ENCODE results near the gene C1QTNF7.

The C1QTNF7 gene

DNA sequence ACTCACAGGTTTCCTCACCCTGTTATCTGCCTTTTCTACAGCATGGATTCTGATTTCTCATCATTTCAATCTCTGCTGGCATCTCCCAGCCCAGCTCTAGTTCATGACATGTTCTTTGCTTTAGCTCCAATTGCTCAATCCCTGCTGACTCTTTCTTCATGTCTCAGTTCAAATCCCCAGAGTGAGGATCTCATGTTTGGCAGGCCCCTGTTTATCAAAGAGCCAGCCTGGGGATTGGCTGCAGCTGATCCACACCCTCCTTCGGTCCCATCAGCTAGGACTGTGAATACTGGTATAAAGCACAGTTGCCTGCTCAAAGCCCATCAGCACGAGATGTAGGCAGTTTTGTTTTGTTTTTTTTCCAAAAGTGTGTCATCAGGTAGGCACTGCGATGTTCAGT, 27.5 kb downstream of the C1QTNF7 start:
- no peak overlapping the region for H3K9ac ChIP-seq (ENCODE audit: insufficient read length)
- no peak for DNase-seq (ENCODE audit: low read depth, low spot score)
- H3K36me3 ChIP-seq (ENCODE audit: insufficient read depth, low read length) = no peaks in the 10 kb centered on the region
- TF ChIP-seq EZH2 (IDR thresholded peaks at IDR 0.05) = no peak
- TF ChIP-seq POLR2AphosphoS5 (IDR thresholded peaks at IDR 0.05; ENCODE audit: borderline replicate concordance, low read depth, low read length) = no peak
- TF ChIP-seq FOXP2 (optimal IDR thresholded peaks at IDR 0.05; ENCODE audit: control extremely low read depth, extremely low read length, insufficient read depth) = no peak
- no peak overlapping the region for H3K4me3 ChIP-seq
- H3K9me3 ChIP-seq (ENCODE audit: low read depth, low read length) = no peaks in the 10 kb centered on the region
- no peak overlapping the region for H3K27ac ChIP-seq

DNA sequence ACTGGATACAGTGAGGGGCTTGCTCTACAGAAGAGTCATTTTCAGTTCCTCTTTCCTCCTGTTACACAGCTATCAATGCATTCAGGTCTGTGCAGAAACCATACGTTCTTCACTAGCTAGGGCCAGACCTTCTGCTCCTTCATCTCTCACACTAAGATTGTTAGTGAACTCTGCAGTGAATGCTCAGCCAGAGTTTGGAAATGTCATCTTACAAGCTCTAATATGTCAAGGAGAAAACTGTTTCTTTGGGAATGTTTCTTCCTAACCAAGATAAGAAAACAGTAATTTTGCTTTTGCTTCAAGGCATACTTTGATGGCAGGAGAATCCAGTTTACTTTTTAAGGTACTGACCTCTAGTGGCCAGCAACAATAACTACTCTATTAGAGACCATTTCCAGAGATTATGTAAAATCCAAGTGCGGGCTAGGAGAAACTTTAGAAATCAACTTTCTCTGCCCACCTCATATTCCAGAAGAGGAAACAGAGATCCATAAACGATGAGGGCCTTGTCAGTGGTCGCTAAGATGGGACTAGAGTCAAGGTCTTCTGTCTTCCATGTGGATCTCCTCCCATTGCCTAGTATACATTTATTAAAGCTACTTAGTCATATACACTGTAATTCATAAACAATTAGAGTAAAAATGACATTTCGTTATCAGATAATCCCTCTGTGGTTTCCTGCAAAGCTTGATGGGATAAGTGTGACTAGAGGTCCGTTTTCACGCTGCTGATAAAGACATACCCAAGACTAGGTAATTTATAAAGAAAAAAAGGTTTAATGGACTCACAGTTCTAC, 29.8 kb downstream of the C1QTNF7 start:
- H3K4me3 ChIP-seq = peak overlapping the region; percentile 38; the same call in 1 of the 2 replicates
- no peak overlapping the region for H3K9ac ChIP-seq (ENCODE audit: insufficient read length)
- no peaks in the 10 kb centered on the region for H3K36me3 ChIP-seq (ENCODE audit: insufficient read depth, low read length)
- no peak overlapping the region for H3K27ac ChIP-seq
- DNase-seq (ENCODE audit: low read depth, low spot score) = peak; percentile 34
- no peak for TF ChIP-seq POLR2AphosphoS5 (IDR thresholded peaks at IDR 0.05; ENCODE audit: borderline replicate concordance, low read depth, low read length)
- TF ChIP-seq FOXP2 (optimal IDR thresholded peaks at IDR 0.05; ENCODE audit: control extremely low read depth, extremely low read length, insufficient read depth) = no peak
- TF ChIP-seq EZH2 (IDR thresholded peaks at IDR 0.05) = no peak
- H3K9me3 ChIP-seq (ENCODE audit: low read depth, low read length) = no peaks in the 10 kb centered on the region

DNA sequence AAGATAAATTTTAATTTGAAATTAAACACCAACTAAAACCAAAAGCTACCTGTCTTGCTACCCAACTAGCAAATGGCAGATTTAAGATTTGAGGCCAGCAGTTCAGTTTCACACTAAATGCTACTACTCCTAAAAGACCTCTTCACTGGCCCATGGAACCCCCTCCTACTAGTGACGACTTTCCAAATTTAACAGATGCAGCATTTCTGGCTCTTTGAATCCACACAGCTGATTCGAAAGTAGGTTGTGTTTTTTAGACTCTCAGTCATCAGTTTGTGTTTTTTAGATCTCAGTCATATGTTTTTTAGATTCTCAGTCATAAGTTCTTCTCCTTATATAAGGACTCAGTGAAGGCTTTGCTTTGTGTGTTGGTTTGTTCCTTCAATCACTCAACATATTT, 30.8 kb downstream of the C1QTNF7 start:
- H3K4me3 ChIP-seq = no peak overlapping the region
- H3K36me3 ChIP-seq (ENCODE audit: insufficient read depth, low read length) = no peaks in the 10 kb centered on the region
- no peak for DNase-seq (ENCODE audit: low read depth, low spot score)
- no peak overlapping the region for H3K27ac ChIP-seq
- no peaks in the 10 kb centered on the region for H3K9me3 ChIP-seq (ENCODE audit: low read depth, low read length)
- TF ChIP-seq POLR2AphosphoS5 (IDR thresholded peaks at IDR 0.05; ENCODE audit: borderline replicate concordance, low read depth, low read length) = no peak
- TF ChIP-seq EZH2 (IDR thresholded peaks at IDR 0.05) = no peak
- TF ChIP-seq FOXP2 (optimal IDR thresholded peaks at IDR 0.05; ENCODE audit: control extremely low read depth, extremely low read length, insufficient read depth) = no peak
- H3K9ac ChIP-seq (ENCODE audit: insufficient read length) = no peak overlapping the region

DNA sequence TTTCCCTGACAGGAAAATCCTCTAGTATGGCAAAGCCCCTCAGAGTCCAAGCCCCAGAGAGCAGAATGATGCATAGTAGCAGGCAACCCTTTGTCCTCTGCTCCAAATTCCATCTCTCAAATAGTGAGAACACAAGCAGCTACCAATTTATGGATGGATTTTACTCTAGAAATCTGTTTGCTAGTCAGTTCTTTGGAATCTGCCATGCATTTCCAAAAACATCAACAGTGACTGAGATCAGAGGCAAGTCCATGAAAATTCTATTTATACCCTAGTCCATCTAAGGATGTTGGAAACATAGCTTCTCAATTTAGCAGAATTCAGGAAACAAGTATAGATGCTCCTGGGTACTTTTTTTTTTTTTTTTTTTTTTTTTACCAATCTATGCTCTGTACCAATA, 31.9 kb downstream of the C1QTNF7 start:
- Histone ChIP-seq H3K4me3 (no peak overlapping the region), H3K9me3 (ENCODE audit: low read depth, low read length) (no peaks in the 10 kb centered on the region), H3K9ac (ENCODE audit: insufficient read length) (no peak overlapping the region), H3K36me3 (ENCODE audit: insufficient read depth, low read length) (no peaks in the 10 kb centered on the region), H3K27ac (no peak overlapping the region)
- no peak for DNase-seq (ENCODE audit: low read depth, low spot score)
- no peak for TF ChIP-seq FOXP2 (optimal IDR thresholded peaks at IDR 0.05; ENCODE audit: control extremely low read depth, extremely low read length, insufficient read depth)
- no peak for TF ChIP-seq POLR2AphosphoS5 (IDR thresholded peaks at IDR 0.05; ENCODE audit: borderline replicate concordance, low read depth, low read length)
- TF ChIP-seq EZH2 (IDR thresholded peaks at IDR 0.05) = no peak

DNA sequence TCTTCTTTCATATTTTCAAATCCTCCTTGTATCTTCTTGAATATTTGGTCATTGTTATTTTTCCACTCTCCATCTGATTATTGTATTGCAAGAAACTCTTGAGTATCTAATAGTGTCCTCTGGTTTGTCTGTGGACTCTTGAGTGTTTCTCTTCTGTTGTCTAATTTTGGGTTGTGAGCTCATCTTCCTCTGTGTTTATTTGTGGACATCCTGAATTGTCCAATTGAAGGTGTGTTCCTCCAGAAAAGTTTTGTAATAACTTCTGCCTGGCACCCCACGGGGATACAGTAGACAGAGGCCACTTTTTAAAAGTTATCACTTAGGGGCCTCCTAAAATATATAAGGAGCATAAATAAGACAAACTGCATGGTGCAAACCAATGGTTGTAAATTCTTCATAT, 38.8 kb downstream of the C1QTNF7 start:
- Histone ChIP-seq H3K27ac (no peak overlapping the region), H3K4me3 (no peak overlapping the region), H3K9ac (ENCODE audit: insufficient read length) (no peak overlapping the region), H3K36me3 (ENCODE audit: insufficient read depth, low read length) (no peaks in the 10 kb centered on the region), H3K9me3 (ENCODE audit: low read depth, low read length) (no peaks in the 10 kb centered on the region)
- DNase-seq (ENCODE audit: low read depth, low spot score) = no peak
- no peak for TF ChIP-seq POLR2AphosphoS5 (IDR thresholded peaks at IDR 0.05; ENCODE audit: borderline replicate concordance, low read depth, low read length)
- no peak for TF ChIP-seq EZH2 (IDR thresholded peaks at IDR 0.05)
- no peak for TF ChIP-seq FOXP2 (optimal IDR thresholded peaks at IDR 0.05; ENCODE audit: control extremely low read depth, extremely low read length, insufficient read depth)

DNA sequence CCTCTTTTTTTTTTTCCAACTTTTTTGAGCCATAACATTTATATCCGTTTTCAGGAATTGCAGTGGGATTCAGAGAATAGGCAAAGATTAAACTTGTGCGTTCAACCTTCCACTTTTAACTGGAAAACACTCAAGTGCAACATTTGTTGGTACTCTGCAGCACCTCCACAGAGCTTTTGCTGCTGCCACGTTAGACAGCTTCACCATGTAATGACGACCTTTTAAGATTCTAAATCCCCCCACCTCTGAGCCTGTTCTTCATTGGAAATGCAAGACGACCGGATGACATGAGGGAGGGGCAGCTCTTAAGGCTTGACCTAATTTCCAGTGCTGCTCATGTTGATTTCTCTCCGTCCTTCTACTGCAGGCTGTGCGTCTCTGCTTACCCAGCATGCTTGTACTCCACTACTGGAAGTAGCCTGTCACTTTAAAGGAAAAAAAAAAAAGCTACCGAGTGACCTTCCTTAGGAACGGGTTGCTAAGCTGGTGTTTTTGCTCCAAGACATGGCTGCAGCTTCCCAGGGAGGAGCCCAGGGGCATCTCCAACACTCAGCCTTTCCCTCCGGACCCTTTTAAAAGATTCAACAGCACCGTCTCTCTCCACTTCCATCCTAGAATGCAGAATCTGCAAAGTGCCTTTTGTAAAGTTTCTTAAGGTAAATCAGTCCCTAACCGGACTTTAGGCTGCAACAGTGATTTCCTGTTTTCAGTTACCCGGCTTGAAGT, 41.7 kb downstream of the C1QTNF7 start, which contains the start of gene CC2D2A:
Gene CC2D2A, plus strand, starts transcription at position 481 of the 726 bp plus-strand sequence. CDS start 6,051 bp downstream, outside the sequence.
- TF ChIP-seq FOXP2 (optimal IDR thresholded peaks at IDR 0.05; ENCODE audit: control extremely low read depth, extremely low read length, insufficient read depth) (no peak), POLR2AphosphoS5 (IDR thresholded peaks at IDR 0.05; ENCODE audit: borderline replicate concordance, low read depth, low read length) (no peak), EZH2 (IDR thresholded peaks at IDR 0.05) (no peak)
- DNase-seq (ENCODE audit: low read depth, low spot score) = no peak
- no peak within 1 kb of the TSS for H3K9ac ChIP-seq (ENCODE audit: insufficient read length)
- H3K27ac ChIP-seq = no peak within 1 kb of the TSS
- H3K36me3 ChIP-seq (ENCODE audit: insufficient read depth, low read length) = no peaks in the 10 kb centered on the region
- H3K4me3 ChIP-seq = no peak within 1 kb of the TSS
- H3K9me3 ChIP-seq (ENCODE audit: low read depth, low read length) = no peaks in the 10 kb centered on the region

DNA sequence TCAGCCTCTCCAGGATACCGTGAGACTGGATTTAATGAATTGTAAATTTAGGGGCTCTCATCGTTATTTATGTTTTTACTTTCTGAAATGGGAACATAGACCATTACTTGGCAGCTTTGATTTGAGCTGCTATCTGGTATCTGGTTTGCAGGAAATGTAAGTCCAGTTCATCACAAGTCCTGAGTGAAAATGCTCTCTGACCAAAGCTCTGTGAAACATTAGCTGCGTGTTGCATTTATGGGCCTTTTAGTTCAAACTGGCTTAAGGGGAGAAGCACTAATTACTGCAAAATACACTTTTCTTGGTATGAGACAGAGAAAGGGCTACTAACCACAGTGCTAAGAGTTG, 42.3 kb downstream of the C1QTNF7 start:
- TF ChIP-seq EZH2 (IDR thresholded peaks at IDR 0.05) (no peak), FOXP2 (optimal IDR thresholded peaks at IDR 0.05; ENCODE audit: control extremely low read depth, extremely low read length, insufficient read depth) (no peak), POLR2AphosphoS5 (IDR thresholded peaks at IDR 0.05; ENCODE audit: borderline replicate concordance, low read depth, low read length) (no peak)
- Histone ChIP-seq H3K4me3 (no peak overlapping the region), H3K9me3 (ENCODE audit: low read depth, low read length) (no peaks in the 10 kb centered on the region), H3K9ac (ENCODE audit: insufficient read length) (no peak overlapping the region), H3K36me3 (ENCODE audit: insufficient read depth, low read length) (no peaks in the 10 kb centered on the region), H3K27ac (no peak overlapping the region)
- DNase-seq (ENCODE audit: low read depth, low spot score) = no peak

DNA sequence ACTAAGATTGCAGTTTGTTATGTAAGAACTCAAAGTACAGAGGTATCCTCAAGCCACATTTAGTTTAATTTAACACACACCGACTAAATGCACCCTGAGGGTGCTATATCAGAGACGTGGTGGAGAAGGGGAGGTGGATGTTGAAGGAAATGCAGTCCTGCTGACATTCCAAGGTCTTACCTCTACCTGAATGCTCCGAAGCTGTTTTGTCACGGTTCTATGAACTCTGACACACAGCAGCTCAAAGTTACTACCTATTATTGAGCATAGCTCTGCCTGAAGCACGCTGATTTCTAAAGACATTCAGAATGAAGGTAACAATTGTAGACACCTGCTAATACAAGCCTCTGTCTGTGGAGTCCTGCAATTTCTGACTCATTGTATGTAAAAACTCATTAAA, 48.6 kb downstream of the C1QTNF7 start:
- Histone ChIP-seq H3K9ac (ENCODE audit: insufficient read length) (no peak overlapping the region), H3K9me3 (ENCODE audit: low read depth, low read length) (no peaks in the 10 kb centered on the region), H3K36me3 (ENCODE audit: insufficient read depth, low read length) (no peaks in the 10 kb centered on the region), H3K4me3 (no peak overlapping the region), H3K27ac (no peak overlapping the region)
- no peak for DNase-seq (ENCODE audit: low read depth, low spot score)
- no peak for TF ChIP-seq POLR2AphosphoS5 (IDR thresholded peaks at IDR 0.05; ENCODE audit: borderline replicate concordance, low read depth, low read length)
- TF ChIP-seq FOXP2 (optimal IDR thresholded peaks at IDR 0.05; ENCODE audit: control extremely low read depth, extremely low read length, insufficient read depth) = no peak
- TF ChIP-seq EZH2 (IDR thresholded peaks at IDR 0.05) = no peak
